ENCODE measurements around the gene CMTM6.
"Not testable (repeated sequence)": the region's sequence is repeated elsewhere in the genome, so short reads cannot be mapped to it uniquely, and the experiment has no call there.

Gene CMTM6

DNA sequence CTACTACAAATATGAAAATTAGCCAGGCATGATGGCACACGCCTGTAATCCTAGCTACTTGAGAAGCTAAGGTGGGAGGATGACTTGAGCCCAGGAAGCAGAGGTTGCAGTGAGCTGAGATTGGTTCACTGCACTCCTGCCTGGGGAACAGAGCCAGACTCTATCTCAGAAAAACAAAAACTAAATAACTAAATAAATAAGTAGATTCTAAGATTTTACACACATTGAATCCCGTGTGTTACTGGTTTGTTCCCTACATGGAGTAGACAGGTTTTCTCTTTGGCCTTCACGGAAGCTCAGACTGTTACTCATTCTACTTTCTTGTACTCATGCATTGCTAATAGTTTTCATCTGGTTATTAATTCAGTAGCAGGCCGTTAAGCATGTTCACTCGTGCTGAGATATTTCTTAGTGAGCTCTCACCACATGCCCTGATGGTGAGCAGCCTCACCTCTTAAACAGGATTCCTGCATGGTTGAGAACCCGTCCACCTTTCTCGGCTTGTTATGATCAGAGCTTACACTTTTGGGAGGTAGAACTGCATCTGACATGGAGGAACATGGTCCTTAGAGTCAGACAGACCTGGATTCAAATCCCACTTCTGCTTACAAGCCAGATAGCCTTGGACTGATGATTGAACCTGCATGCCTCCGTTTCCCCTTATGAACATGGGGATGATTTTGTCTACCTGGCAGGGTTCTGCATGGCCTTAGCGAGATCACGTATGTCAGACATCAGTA lies 61.9 kb downstream of the CMTM6 start:
- DNase-seq: no peak

DNA sequence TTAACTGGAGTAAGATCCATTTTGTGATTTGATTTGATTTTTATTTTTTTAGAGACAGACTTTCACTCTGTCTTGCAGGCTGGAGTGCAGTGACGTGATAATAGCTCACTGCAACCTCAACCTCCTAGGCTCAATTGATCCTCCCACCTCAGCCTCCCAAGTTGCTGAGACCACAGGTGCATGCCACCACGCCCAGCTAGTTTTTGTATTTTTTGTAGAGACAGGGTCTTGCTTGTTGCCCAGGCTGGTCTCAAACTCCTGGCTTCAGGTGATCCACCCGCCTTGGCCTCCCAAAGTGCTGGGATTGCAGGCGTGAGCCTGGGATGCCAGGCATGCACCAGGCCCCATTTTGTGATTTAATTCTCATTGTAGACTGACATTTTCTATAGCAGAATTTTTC lies 63.2 kb downstream of the CMTM6 start:
- DNase-seq: not testable (repeated sequence)

DNA sequence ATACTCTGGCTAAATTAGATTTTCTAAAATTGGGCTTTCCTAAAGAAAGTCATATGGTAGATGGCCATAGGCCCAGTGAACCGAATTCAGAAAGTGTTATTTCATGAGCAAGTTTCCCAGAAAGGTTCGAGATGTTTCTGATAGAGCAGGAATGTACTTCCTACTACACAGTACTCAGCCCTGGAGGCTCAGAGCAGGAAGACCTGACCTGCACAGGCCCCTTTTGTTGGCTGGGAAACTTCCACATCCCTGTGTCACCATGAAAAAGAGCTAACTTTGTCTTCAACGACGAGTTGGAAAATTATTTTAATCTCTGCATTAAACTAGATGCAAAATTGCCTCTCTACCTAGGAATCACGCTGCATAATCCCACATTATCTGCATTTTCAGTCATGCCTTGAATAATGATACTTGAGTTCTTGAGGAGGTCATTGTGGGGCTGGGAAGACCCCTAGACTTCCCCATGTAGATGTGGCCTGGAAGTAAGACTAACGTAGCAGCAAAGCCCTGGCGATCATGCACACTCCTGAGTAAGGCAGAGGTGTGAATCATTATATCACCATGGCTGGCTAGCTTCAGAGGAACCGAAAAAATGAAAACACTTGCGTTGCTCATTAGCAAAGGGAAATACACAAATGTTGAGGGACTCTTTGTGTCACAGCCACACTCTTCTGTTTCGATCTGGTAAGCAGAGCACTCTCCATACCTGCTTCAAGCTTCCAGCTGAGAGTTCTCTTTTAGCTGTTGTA lies 63.9 kb downstream of the CMTM6 start:
- peak; percentile 63 for DNase-seq

GRCh38 chr3:32437896-32438295 lies 64.8 kb downstream of the CMTM6 start:
- no peak for DNase-seq

DNA sequence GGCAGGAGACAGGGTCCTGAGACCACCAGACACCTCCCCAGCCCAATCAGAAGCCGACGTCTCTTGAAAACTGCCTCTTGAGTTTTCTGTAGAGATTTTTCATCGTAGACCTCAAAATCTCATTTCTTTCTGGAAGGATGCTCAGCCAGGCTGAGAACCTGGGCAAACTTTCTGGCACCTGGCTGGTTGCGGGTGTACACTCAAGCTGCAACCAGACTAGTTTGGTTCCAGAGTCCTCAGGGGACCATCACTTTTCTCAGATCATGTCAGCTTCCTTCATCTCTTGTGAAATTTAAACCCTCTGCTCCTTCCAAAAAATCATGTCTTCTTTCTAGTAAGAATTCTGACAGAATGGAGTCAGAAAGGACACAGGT lies 65.8 kb downstream of the CMTM6 start:
- DNase-seq: peak; percentile 59

GRCh38 chr3:32435911-32436815 lies 66.5 kb downstream of the CMTM6 start:
- peak; percentile 33 for DNase-seq

GRCh38 chr3:32434206-32434605 lies 68.4 kb downstream of the CMTM6 start:
- no peak for DNase-seq

- DNase-seq: peak; percentile 80
Observed at GRCh38 chr3:32432711-32433530, 69.7 kb downstream of the CMTM6 start.

DNA sequence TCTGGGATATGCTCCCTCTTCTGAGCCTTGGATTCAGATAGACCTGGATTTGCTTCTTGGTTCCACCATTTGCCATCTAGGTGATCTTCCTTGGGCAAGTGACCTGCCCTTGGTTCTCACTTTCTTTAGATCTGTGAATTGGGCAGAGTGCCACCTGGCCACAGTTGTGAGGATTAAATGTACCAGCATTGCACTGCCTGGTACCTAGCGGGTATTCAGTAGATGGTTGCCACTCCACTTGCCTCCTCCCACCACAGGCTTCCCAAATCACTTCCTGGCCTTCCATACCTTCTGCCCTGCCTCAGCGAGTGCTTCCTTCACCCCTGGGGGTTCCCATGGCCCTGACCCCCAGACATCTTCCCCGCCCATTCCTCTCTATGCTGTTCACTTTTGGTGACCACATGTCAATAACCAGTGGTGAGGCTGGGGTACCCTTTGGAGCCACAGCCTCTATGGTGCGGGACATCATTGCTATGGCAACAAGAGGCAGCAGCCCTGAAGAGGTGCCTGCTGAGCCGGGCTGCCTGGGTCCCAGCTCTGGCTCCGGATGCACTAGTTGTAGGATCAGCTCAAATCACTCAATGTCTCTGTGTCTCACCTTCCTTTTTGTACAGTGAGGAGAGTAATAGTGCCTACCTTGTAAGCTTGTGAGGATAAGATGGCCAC lies 70.5 kb downstream of the CMTM6 start:
- DNase-seq: peak; percentile 22

DNA sequence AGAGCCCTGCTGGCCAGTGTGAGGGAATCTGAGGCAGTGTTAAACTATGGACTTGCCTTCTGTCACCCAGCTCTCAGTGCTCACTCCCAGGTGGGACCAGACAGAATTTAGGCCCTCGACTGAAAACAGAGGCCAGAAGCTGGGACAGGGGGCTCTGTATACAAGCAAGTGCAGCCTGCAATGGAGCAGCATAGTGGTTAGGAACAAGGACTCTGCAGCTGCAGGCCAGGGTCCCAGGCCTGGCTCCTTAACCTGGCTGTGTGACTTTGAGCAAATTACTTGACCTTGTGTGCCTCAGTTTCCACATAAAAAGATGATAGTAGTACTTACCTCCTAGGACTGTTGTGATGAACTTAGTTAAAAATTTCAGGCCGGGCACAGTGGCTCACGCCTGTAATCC lies 71.2 kb downstream of the CMTM6 start:
- DNase-seq: no peak

Data from activated CD4-positive, alpha-beta T cell treated with anti-CD3 and anti-CD28 coated beads, Interleukin-2, Interleukin-6, amounts not matched to agents 100 ng/mL and 50 ng/mL, durations not matched to agents 16 hours and 8 hours (primary cell).